IMR-90 (cell line): ENCODE results near the gene SH2D5. TPM values are rescaled to one million over a fixed set of nuclear protein-coding genes. Genes with fewer than 3 reads are reported as not detected.

Experiments
- ATAC-seq: fragments of 200-7000 bp; cut with Tn5 transposase; 2 replicates; pipeline ENCODE4 v1.9.1; 2020; ENCODE audit warnings: low read depth, mild to moderate bottlenecking, moderate library complexity
- BruUV-seq: library from RNA; stranded (reverse); fragments of 400-500 nt; replicated peaks from 2 replicates; lab custom pipeline; 2021; lab: Mats Ljungman, UMichigan
- CTCF ChIA-PET: fragments of 300-600 bp; formaldehyde crosslinking; extraction: SDS; loops from one replicate; lab custom pipeline; 2021; ENCODE audit warnings: antibody characterized with exemption; lab: Yijun Ruan, JAX
- POLR2A ChIA-PET: fragments of 300-600 bp; sonication (Branson Sonifier 250); formaldehyde crosslinking; loops from one replicate; lab custom pipeline; 2022; ENCODE audit warnings: antibody characterized with exemption; ENCODE audit not compliant: unreplicated experiment; lab: Charles Lee
- DNase-seq: peaks from one replicate; pipeline ENCODE4 v3.0.0; 2013
- H2AFZ ChIP-seq: replicated peaks from 2 replicates; pipeline ENCODE3; 2013; ENCODE audit warnings: low read length, mild to moderate bottlenecking; ENCODE audit not compliant: poor library complexity
- H2AK5ac ChIP-seq: 2 replicates; pipeline ENCODE4 v1.6.1; 2013; ENCODE audit warnings: low read depth, low read length, inconsistent platforms
- H2AK9ac ChIP-seq: replicated peaks from 2 replicates; pipeline ENCODE3; 2013; ENCODE audit warnings: mild to moderate bottlenecking, low read depth, low read length, moderate library complexity; ENCODE audit not compliant: poor library complexity
- H2BK120ac ChIP-seq: 2 replicates; pipeline ENCODE4 v1.6.1; 2013; ENCODE audit warnings: low read depth, low read length, inconsistent platforms
- H2BK15ac ChIP-seq: 3 replicates; pipeline ENCODE4 v1.6.1; 2013; ENCODE audit warnings: low read depth, low read length, inconsistent platforms
- H2BK20ac ChIP-seq: 2 replicates; pipeline ENCODE4 v1.6.1; 2013; ENCODE audit warnings: low read depth, mild to moderate bottlenecking, inconsistent platforms, low read length, moderate library complexity
- H2BK5ac ChIP-seq: 2 replicates; pipeline ENCODE4 v1.6.1; 2013; ENCODE audit warnings: mild to moderate bottlenecking, low read depth, low read length, inconsistent platforms; ENCODE audit not compliant: poor library complexity, severe bottlenecking
- H3K14ac ChIP-seq: replicated peaks from 2 replicates; pipeline ENCODE4 v1.6.1; 2013; ENCODE audit warnings: low read depth, low read length, inconsistent platforms
- H3K18ac ChIP-seq: 2 replicates; pipeline ENCODE4 v1.6.1; 2013; ENCODE audit warnings: low read depth, low read length, control low read depth
- H3K23ac ChIP-seq: 2 replicates; pipeline ENCODE4 v1.6.1; 2013; ENCODE audit warnings: low read depth, low read length, inconsistent platforms
- H3K27ac ChIP-seq: 2 replicates; pipeline ENCODE4 v1.5.1; 2013; ENCODE audit warnings: mild to moderate bottlenecking, control low read depth, low read length; ENCODE audit not compliant: insufficient read depth
- H3K27me3 ChIP-seq: 2 replicates; pipeline ENCODE4 v1.6.1; 2013; ENCODE audit warnings: low read length; ENCODE audit not compliant: control insufficient read depth, insufficient read depth
- H3K36me3 ChIP-seq: 2 replicates; pipeline ENCODE4 v1.6.1; 2013; ENCODE audit warnings: low read length, mixed read lengths; ENCODE audit not compliant: control insufficient read depth, insufficient read depth
- H3K4ac ChIP-seq: 2 replicates; pipeline ENCODE4 v1.6.1; 2013; ENCODE audit warnings: low read depth, low read length, inconsistent platforms
- H3K4me1 ChIP-seq: 2 replicates; pipeline ENCODE4 v1.6.1; 2013; ENCODE audit warnings: low read length, mixed read lengths; ENCODE audit not compliant: control insufficient read depth, insufficient read depth
- H3K4me2 ChIP-seq: 2 replicates; pipeline ENCODE4 v1.6.1; 2013; ENCODE audit warnings: low read depth, mild to moderate bottlenecking, control low read depth, low read length, moderate library complexity
- H3K4me3 ChIP-seq: 2 replicates; pipeline ENCODE4 v1.5.1; 2013; ENCODE audit warnings: low read depth, mild to moderate bottlenecking, control low read depth, low read length, moderate library complexity; ENCODE audit not compliant: insufficient read depth
- H3K56ac ChIP-seq: 2 replicates; pipeline ENCODE4 v1.6.1; 2013; ENCODE audit warnings: low read length, inconsistent platforms; ENCODE audit not compliant: insufficient read depth; ENCODE audit errors: extremely low read depth
- H3K79me1 ChIP-seq, 2 experiments: 2 replicates each; pipeline ENCODE4 v1.6.1; 2013; ENCODE audit warnings: low read length in 2 of 2, inconsistent platforms in 1 of 2, low read depth in 1 of 2
- H3K9ac ChIP-seq: 2 replicates; pipeline ENCODE4 v1.6.1; 2013; ENCODE audit warnings: low read depth, low read length, control low read depth
- H3K9me1 ChIP-seq: 2 replicates; pipeline ENCODE4 v1.6.1; 2013; ENCODE audit warnings: low read length, inconsistent platforms; ENCODE audit not compliant: insufficient read depth
- H3K9me3 ChIP-seq: 2 replicates; pipeline ENCODE4 v1.6.1; 2013; ENCODE audit warnings: low read length; ENCODE audit not compliant: control insufficient read depth, insufficient read depth
- H4K20me1 ChIP-seq: 2 replicates; pipeline ENCODE4 v1.6.1; 2013; ENCODE audit warnings: low read length, inconsistent platforms; ENCODE audit not compliant: insufficient read depth
- H4K5ac ChIP-seq: 2 replicates; pipeline ENCODE4 v1.6.1; 2013; ENCODE audit warnings: mild to moderate bottlenecking, low read depth, low read length, control low read depth
- H4K8ac ChIP-seq, 2 experiments: 2 replicates each; pipeline ENCODE4 v1.6.1; 2013; ENCODE audit warnings: low read depth in 2 of 2, low read length in 2 of 2, control low read depth in 1 of 2, inconsistent platforms in 1 of 2
- H4K91ac ChIP-seq: 2 replicates; pipeline ENCODE4 v1.6.1; 2013; ENCODE audit warnings: low read depth, low read length, inconsistent platforms; ENCODE audit not compliant: insufficient read depth
- CEBPB ChIP-seq: IDR thresholded peaks from 2 replicates; pipeline ENCODE4 v1.6.1; 2012; ENCODE audit warnings: low read depth, low read length, improper control_type of control experiment
- CHD1 ChIP-seq: IDR thresholded peaks from 2 replicates; pipeline ENCODE4 v1.6.1; 2012; ENCODE audit warnings: low read depth, low read length, improper control_type of control experiment
- FOS ChIP-seq: fragments of 150-350 bp; IDR thresholded peaks from 2 replicates; pipeline ENCODE4 v1.6.1; 2016; ENCODE audit warnings: low read depth, low read length
- MAFK ChIP-seq: IDR thresholded peaks from 2 replicates; pipeline ENCODE4 v1.6.1; 2012; ENCODE audit warnings: low read depth, low read length, improper control_type of control experiment
- MAZ ChIP-seq: IDR thresholded peaks from 2 replicates; pipeline ENCODE4 v1.6.1; 2012; ENCODE audit warnings: low read depth, mild to moderate bottlenecking, low read length, improper control_type of control experiment, moderate library complexity, borderline replicate concordance
- MXI1 ChIP-seq: IDR thresholded peaks from 2 replicates; pipeline ENCODE4 v1.6.1; 2012; ENCODE audit warnings: low read depth, mild to moderate bottlenecking, low read length, moderate library complexity, borderline replicate concordance
- NFE2L2 ChIP-seq: fragments of 150-350 bp; IDR thresholded peaks from 2 replicates; pipeline ENCODE4 v1.6.1; 2016; ENCODE audit warnings: low read depth, mild to moderate bottlenecking, low read length
- POLR2A ChIP-seq: IDR thresholded peaks from 2 replicates; pipeline ENCODE4 v1.6.1; 2012; ENCODE audit warnings: mild to moderate bottlenecking, low read depth, low read length
- RAD21 ChIP-seq: IDR thresholded peaks from 2 replicates; pipeline ENCODE4 v1.6.1; 2012; ENCODE audit warnings: low read length, improper control_type of control experiment
- RCOR1 ChIP-seq: IDR thresholded peaks from 2 replicates; pipeline ENCODE4 v1.6.1; 2012; ENCODE audit warnings: mild to moderate bottlenecking, low read length, improper control_type of control experiment; ENCODE audit not compliant: insufficient replicate concordance
- RFX5 ChIP-seq: IDR thresholded peaks from 2 replicates; pipeline ENCODE4 v1.8.0; 2012; ENCODE audit warnings: low read depth, mild to moderate bottlenecking, low read length, moderate library complexity
- SMC3 ChIP-seq: fragments of 150-350 bp; IDR thresholded peaks from 2 replicates; pipeline ENCODE4 v1.6.1; 2016; ENCODE audit warnings: low read depth, mild to moderate bottlenecking, antibody characterized with exemption, low read length, moderate library complexity
- WGBS, 2 experiments: methylation state at CpG; one replicate each; pipeline versions ENCODE4 v1.1.5 to v1.1.7; 2013; ENCODE audit warnings: missing lambda C conversion rate in 2 of 2; ENCODE audit not compliant: insufficient read length in 1 of 2; ENCODE audit errors: extremely low coverage in 2 of 2; 5-methylcytosine and 5-hydroxymethylcytosine counted together
- dilution Hi-C: fragments of 300-500 bp; cut with HindIII; formaldehyde crosslinking; loops from one replicate; pipeline ENCODE4 v1.14.3; 2018; ENCODE audit warnings: low sequenced_read_pairs; ENCODE audit not compliant: unreplicated experiment
- in situ Hi-C: fragments of 300-500 bp; cut with MboI; formaldehyde crosslinking; loops from 3 replicates; pipeline ENCODE4 v1.14.3; 2019; ENCODE audit warnings: low sequenced_read_pairs, inconsistent platforms, mixed read lengths
- intact Hi-C: fragments of 100-400 bp; cut with micrococcal nuclease; formaldehyde crosslinking; loops from 2 replicates; pipeline ENCODE4 v1.10.0; 2022
- polyA plus RNA-seq, 3 experiments: library from polyadenylated mRNA; depleted of rRNA; stranded (reverse); fragments of >200 nt; gene quantifications; 2 replicates each; pipeline ENCODE4 v1.2.3, GENCODE V29; 2012; ENCODE audit warnings: low replicate concordance in 1 of 3
- total RNA-seq: library from RNA; depleted of rRNA; stranded (reverse); fragments of >200 nt; gene quantifications from 2 replicates; pipeline ENCODE4 v1.2.3, GENCODE V29; 2012
- TF ChIP-seq, protein P1 (sequence below): fragments of 150-350 bp; IDR thresholded peaks from 2 replicates; pipeline ENCODE4 v1.6.1; 2017; ENCODE audit warnings: mild to moderate bottlenecking, antibody characterized with exemption, low read length, low read depth
- TF ChIP-seq, protein P2 (sequence below): conservative IDR thresholded peaks from 2 replicates; pipeline ENCODE4 v1.5.1; 2012; ENCODE audit warnings: mild to moderate bottlenecking, low read depth, low read length, improper control_type of control experiment
- TF ChIP-seq, protein P3 (sequence below): fragments of 150-350 bp; IDR thresholded peaks from 2 replicates; pipeline ENCODE4 v1.6.1; 2016; ENCODE audit warnings: low read depth, mild to moderate bottlenecking, low read length, moderate library complexity, borderline replicate concordance

Gene SH2D5
- total and polyA plus RNA-seq, 2 of the 4 experiments (the other 2 are of a cell fraction), result 7.2 to 14.4 TPM

DNA sequence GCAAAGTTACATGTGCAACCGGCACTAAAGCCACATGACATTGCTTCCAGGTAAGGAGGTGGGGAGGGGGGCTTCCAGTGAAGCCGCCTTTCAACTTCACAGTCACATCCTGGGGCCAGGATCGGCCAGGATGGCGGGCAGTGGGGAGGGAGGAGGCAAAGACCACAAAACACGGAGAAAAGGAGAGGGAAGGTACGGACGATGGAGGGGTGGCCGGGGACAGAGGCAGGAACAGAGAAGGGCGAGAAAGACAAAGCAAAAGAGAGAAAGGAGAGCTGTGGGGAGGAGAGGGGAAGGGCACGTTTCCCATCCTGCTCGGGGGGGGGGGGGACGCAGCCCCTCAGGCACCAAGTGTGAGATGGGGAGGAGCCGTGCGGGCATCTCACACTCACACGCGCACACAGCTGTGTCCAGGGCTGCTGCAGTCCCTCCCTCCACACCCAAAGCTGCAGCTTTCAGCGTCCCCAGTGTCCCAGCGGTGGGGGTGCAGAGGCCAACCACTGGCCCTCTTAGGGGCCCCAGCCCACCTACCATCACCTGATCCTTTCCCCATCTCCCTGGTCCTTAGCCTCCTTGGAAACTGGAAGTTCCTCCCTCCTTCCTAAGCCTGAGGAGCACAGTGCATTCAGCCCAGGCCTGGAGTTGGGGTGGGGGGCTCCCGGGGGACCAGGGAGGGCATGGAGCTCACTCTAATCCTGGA, 2.4 kb downstream of the SH2D5 start:
- POLR2A ChIA-PET, result interaction anchor here (0.5 to 0.6 kb wide), 2 partner anchors 56 to 215 kb away, joined by 3 to 4 read pairs; no protein-coding TSS in a partner anchor
- Histone ChIP-seq H3K9me3 (no peaks in the 10 kb centered on the region), H3K36me3 (no peaks in the 10 kb centered on the region), H3K4me1 (peaks cover 12% of the 10 kb centered on the region), H4K91ac (no peak overlapping the region; the same call in 1 of the 2 replicates), H2AK9ac (peak overlapping the region; percentile 47), H3K14ac (no peak overlapping the region), H3K27ac (no peak overlapping the region), H2AFZ (no peak overlapping the region), H4K20me1 (no peaks in the 10 kb centered on the region), H2BK120ac (no peak overlapping the region; the same call in 1 of the 2 replicates), H4K5ac (no peak overlapping the region), H3K4ac (peak overlapping the region; percentile 24; the same call in 1 of the 2 replicates), H3K4me3 (no peak overlapping the region), H3K79me1 (peaks cover 0 to 25% of the 10 kb centered on the region in 2 experiments; a peak in 2 of 4 replicates), H3K18ac (no peak overlapping the region), H2AK5ac (peak overlapping the region; percentile 97), H3K9ac (no peak overlapping the region), H3K23ac (no peak overlapping the region), H3K27me3 (no peaks in the 10 kb centered on the region), H4K8ac (no peak overlapping the region), H2BK15ac (no peak overlapping the region), H2BK5ac (no peak overlapping the region), H3K9me1 (peaks cover 5% of the 10 kb centered on the region; the same call in 1 of the 2 replicates), H3K56ac (no peak overlapping the region), H2BK20ac (no peak overlapping the region; the same call in 1 of the 2 replicates), H3K4me2 (no peak overlapping the region)
- intact Hi-C loops (no loop called here), dilution Hi-C loops (no loop called here), in situ Hi-C loops (no loop called here)
- BruUV-seq, result no TSS peak
- CTCF ChIA-PET, result no interaction called here
- no peak for TF ChIP-seq NFE2L2
- no peak for TF ChIP-seq MAZ
- TF ChIP-seq RCOR1, result no peak
- no peak for TF ChIP-seq MXI1
- TF ChIP-seq MAFK, result no peak
- TF ChIP-seq, protein P1, sequence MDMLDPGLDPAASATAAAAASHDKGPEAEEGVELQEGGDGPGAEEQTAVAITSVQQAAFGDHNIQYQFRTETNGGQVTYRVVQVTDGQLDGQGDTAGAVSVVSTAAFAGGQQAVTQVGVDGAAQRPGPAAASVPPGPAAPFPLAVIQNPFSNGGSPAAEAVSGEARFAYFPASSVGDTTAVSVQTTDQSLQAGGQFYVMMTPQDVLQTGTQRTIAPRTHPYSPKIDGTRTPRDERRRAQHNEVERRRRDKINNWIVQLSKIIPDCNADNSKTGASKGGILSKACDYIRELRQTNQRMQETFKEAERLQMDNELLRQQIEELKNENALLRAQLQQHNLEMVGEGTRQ, result no peak
- TF ChIP-seq, protein P2, sequence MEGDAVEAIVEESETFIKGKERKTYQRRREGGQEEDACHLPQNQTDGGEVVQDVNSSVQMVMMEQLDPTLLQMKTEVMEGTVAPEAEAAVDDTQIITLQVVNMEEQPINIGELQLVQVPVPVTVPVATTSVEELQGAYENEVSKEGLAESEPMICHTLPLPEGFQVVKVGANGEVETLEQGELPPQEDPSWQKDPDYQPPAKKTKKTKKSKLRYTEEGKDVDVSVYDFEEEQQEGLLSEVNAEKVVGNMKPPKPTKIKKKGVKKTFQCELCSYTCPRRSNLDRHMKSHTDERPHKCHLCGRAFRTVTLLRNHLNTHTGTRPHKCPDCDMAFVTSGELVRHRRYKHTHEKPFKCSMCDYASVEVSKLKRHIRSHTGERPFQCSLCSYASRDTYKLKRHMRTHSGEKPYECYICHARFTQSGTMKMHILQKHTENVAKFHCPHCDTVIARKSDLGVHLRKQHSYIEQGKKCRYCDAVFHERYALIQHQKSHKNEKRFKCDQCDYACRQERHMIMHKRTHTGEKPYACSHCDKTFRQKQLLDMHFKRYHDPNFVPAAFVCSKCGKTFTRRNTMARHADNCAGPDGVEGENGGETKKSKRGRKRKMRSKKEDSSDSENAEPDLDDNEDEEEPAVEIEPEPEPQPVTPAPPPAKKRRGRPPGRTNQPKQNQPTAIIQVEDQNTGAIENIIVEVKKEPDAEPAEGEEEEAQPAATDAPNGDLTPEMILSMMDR, result no peak
- TF ChIP-seq SMC3, result no peak
- no peak for TF ChIP-seq FOS
- TF ChIP-seq RAD21, result no peak
- no peak for TF ChIP-seq RFX5
- TF ChIP-seq, protein P3, sequence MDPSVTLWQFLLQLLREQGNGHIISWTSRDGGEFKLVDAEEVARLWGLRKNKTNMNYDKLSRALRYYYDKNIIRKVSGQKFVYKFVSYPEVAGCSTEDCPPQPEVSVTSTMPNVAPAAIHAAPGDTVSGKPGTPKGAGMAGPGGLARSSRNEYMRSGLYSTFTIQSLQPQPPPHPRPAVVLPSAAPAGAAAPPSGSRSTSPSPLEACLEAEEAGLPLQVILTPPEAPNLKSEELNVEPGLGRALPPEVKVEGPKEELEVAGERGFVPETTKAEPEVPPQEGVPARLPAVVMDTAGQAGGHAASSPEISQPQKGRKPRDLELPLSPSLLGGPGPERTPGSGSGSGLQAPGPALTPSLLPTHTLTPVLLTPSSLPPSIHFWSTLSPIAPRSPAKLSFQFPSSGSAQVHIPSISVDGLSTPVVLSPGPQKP, result no peak
- no peak for TF ChIP-seq POLR2A
- TF ChIP-seq CHD1, result no peak
- no peak for TF ChIP-seq CEBPB
- WGBS, 2 experiments, result 44% methylated on average over 4 of the region's 19 CpGs; no CpG with 5 or more reads in 1 of the 2 experiments
- ATAC-seq (no peak), DNase-seq (no peak)
